NCI-H2081 treated with DMSO at 0.1 percent for 48 hours (cell line): ENCODE data around the gene PHOSPHO2.
"Not testable (repeated sequence)": the region's sequence is repeated elsewhere in the genome, so short reads cannot be mapped to it uniquely, and the experiment has no call there.

Experiments used
- DNase-seq: peaks from one replicate; lab custom pipeline; 2025; lab: John Stamatoyannopoulos, UW

Gene PHOSPHO2

GRCh38 chr2:169684135-169684565 is 10.1 kb upstream of the PHOSPHO2 start:
- DNase-seq = no peak

- DNase-seq = not testable (repeated sequence)
Measured at GRCh38 chr2:169684712-169685111, 9.6 kb upstream of the PHOSPHO2 start.

GRCh38 chr2:169686825-169687224 is 7.4 kb upstream of the PHOSPHO2 start:
- not testable (repeated sequence) for DNase-seq

DNA sequence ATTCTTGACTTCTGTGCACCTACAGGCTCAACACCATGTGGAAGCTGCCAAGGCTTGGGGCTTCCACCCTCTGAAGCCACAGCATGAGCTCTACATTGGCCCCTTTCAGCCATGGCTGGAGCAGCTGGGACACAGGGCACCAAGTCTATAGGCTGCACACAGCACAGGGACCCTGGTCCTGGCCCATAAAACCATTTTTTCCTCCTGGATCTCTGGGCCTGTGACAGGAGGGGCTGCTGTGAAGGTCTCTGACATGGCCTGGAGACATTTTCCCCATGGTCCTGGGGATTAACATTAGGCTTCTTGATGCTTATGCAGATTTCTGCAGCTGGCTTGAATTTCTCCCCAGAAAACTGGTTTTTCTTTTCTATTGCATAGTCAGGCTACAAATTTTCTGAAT is 6.3 kb upstream of the PHOSPHO2 start:
- not testable (repeated sequence) for DNase-seq

DNA sequence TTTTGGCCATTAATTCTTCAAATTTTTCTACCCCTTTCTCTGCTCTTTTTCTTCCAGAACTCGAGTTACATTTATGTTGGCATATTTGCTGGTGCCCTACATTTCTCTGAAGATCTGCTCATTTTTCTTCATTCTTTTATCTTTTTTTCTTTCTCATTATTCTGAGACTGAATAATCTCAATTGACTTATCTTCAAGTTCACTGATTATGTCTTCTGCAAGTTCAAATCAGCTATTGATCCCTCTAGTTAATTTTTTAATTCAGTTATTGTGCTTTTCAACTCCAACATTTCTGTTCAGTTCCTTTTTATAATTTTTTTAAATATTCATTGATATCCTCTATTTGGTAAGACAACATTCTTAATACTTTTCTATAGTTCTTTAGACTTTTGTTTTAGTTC is 3.3 kb upstream of the PHOSPHO2 start:
- no peak for DNase-seq

DNA sequence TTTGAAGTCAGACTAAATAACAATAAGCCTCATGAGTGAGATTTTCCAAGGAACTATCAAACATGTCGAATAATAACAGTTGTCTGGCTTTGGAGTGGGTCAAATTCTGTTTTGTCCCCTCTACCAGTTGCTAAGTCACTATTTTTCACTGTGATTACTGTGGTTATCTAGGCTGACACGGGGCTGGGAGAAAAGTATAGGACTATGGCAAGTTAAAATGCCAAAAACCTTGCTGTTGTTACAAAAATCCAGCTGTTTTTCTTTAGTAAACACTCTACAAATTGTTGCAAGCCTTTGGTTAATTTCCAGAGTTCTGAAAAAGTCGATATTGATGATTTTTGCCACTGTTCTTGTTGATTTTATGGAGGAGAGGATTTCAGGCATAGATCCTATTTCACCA is 1.6 kb upstream of the PHOSPHO2 start:
- no peak for DNase-seq

DNA sequence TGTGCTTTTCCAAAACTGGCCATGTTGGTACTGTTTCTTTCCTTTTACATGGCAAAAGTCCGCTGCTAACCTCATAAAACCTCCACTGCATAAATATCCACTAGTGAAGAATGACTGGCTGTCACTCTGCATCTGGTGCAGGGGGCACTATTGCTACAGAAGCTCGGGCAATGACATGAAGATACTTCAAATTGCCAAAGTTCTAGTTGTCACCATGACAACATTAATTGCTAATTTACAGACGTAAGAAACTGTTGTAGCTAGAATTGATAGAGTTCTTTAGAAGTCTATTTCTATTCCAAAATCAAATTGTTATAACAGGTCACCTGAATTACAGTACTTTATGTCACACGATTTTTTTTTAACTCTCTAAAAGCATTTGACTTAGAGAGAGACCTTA is 909 bp upstream of the PHOSPHO2 start:
- no peak for DNase-seq

- DNase-seq = no peak
Measured at GRCh38 chr2:169694894-169695260, 608 bp downstream of the PHOSPHO2 start.

GRCh38 chr2:169696381-169696780 is 2.1 kb downstream of the PHOSPHO2 start:
- no peak for DNase-seq

DNA sequence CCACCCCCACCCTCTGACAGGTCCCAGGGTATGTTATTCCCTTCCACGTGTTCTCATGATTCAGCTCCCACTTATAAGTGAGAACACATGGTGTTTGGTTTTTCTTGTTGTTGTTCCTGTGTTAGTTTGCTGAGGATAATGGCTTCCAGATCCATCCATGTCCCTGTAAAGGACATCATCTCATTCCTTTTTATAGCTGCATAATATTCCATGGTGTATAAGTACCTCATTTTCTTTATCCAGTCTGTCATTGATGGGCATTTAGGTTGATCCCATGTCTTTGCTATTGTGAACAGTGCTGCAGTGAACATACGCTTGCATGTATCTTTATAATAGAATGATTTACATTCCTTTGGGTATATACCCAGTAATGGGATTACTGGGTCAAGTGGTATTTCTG is 4.9 kb downstream of the PHOSPHO2 start:
- DNase-seq = not testable (repeated sequence)

GRCh38 chr2:169702996-169703395 is 8.7 kb downstream of the PHOSPHO2 start:
- no peak for DNase-seq

- DNase-seq = no peak
Measured at GRCh38 chr2:169704160-169704708, 10.0 kb downstream of the PHOSPHO2 start.

DNA sequence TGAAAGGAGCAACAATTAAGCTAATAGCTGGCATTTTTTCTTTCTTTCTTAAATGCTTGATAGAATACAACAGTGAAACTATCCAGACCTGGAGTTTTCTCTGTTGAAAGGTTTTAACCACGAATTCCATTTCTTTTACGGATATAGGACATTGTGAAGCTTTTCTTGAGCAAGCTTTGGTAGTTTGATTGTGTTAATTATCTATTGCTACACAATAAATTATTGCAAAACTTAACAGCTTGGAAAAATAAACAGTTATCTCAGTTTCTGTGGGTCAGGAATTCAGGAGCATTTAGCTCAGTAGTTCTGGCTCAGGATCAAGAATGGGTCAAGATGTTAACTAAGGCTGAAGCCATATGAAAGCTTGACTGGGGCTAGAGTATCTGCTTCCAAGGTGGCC is 11.7 kb downstream of the PHOSPHO2 start:
- DNase-seq = no peak

DNA sequence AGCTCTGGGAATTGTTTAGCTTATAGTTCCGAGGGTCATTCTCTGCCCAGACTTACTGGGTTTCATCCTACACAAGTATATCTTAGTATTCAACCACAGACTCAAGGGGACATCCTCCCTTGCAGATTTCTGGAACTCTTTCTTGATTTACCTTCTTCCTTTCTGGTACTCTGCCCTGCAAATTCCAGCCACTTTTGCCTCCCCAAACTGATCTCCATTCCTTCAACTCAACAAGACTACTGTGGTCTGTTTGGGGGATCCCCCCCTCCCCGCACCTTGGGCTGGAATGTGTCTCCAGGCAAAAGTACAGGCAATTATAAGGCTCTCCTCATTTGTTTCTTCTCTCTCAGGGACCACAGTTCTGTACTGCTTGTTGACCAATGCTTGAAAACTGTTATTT is 13.4 kb downstream of the PHOSPHO2 start:
- DNase-seq = no peak

DNA sequence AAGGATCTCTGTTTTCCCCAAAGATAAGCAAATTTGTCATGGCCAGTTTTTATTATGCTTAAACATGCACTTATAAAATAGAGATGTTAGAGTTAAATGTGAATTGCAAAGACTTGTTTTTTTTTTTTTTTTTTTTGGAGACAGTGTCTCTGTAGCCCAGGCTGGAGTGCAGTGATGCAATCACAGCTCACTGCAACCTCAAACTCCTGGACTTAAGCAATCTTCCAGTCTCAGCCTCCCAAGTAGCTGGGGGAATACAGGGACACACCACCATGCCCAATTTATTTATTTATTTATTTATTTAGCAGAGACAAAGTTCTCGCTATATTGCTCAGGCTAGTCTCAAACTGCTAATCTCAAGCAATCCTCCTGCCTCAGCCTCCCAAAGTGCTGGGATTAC is 15.1 kb downstream of the PHOSPHO2 start:
- DNase-seq = no peak

DNA sequence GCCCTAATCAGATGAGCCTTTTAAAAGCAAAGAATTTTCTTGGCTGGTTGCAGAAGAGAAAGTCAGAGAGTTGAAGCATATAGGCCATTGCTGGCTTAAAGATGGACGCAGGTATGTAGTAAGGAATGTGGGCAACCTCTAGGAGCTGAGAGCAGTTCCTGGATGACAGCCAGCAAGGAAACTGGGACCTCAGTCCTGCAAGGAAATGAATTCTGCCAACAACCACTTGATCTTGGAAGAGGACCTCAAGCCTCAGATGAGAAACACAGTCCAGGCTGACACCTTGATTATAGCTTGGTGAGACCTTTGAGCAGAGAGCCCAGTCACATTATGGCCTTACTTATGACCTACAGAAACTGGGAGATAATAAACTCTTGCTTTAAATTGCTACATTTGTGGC is 15.7 kb downstream of the PHOSPHO2 start:
- DNase-seq = no peak

GRCh38 chr2:169711751-169712509 is 17.7 kb downstream of the PHOSPHO2 start:
- no peak for DNase-seq

- no peak for DNase-seq
Measured at GRCh38 chr2:169712791-169713227, 18.5 kb downstream of the PHOSPHO2 start.

DNA sequence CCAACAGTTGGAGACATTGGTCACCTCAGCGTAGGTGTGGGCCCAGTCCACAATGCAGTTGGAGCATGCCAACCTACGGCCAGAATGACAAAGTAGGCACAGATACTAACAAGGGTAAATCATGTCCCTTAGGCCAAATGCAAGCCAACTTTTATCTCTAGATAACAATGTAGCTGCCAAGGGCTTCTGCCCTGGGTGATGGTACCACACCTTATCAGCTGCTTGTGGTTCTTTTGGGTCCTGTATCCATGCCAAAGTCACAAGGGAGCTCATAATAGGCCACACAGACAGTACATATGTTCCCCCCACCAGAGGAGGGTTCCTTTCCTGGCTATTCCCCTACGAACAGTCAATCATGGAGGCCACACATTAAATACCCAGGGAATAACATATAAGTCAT is 19.1 kb downstream of the PHOSPHO2 start:
- DNase-seq = no peak

DNA sequence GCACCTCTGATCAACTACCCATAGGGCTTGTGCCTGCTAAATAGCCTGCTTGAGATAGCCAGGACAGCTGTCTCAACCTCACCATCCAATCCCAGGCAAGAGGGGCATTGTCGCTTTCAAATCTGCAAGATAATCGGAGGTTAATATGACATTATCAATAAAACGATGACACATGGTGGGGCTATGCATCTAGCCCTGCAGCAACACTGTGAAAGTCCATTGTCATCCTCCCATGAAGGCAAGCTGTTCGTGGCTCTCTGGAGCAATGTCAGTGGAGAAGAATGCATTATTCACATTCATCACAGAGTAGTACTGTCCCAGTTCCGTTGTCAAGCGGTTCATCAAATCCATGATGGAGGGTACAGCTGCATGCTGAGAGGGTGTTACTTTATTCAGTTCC is 20.4 kb downstream of the PHOSPHO2 start:
- no peak for DNase-seq

DNA sequence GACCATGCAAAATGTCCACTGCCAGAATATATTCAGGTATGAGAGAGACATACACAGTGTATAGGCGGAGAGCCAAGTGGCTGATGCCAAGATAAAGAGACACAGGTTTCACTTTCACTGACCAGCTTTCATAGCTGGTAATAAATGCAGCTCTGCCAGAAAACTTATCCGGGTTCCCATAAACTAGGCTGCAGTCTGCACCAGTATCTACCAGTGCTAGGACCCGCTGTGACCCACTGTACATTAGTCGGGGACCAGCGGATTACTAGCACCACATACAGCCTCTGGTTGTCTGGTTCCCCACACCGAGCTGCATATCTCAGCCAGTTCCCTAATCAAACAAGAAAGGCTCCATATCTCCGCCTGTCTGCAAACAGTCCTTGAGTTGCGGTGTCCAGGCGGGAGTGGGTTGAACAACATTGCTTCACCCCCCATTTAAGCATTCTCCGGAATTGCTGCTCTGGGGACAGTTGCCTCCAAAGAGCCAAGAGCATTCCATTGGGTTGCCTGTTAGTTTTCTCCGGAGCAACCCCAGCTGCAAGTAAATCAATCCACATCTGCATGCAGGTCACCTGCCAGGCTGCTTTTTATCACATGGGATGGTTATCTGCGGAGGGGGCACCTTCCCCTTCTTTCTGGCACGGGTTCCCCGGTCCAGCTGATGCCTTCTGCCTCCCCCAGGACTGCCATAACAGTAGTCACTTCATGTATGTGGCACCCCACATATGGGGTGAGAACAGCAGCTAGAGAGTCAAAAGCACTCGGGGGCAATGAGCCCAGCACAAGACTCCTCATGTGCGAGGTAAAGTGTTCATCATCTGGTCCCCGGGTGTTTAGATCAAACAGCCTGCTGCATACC is 21.3 kb downstream of the PHOSPHO2 start:
- DNase-seq = no peak

DNA sequence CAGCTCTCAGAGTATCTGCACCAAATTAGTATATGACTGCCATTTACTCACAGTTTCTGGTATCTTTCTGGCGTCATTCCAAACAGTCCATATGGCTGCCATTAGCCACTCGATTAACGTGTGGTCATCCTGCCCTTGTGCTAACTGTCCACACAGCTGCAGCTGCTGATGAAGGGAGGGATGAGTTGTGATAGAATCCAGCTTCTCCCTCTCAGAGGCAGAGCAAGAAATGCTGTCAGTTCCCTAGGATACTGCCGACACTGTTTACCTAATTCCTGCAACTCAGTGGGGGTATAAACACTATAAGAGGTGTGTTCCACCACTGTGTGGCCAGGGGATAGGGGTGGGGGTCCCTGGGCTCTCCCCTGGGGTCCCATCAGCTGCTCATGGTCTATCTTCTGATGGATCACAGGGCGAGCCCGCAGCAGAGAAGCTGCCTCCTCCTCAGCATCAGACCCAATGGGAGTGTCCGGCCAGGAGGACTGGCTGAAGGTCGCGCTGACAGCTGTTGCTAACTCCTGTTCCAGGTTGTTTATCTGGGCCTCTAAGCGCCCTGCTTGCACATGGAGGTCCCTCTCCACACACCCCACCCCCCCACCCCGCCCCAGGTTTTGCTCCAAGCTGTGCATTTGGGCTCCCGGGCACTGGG is 22.1 kb downstream of the PHOSPHO2 start:
- DNase-seq = no peak
